Ovary (tissue), 9 donors: ENCODE results near the gene LGSN. TPM values are rescaled to one million over a fixed set of nuclear protein-coding genes. Genes with fewer than 3 reads are reported as not detected.

ENCODE experiments used
- DNase-seq, 5 donors: peaks; one replicate each; pipeline ENCODE4 v3.0.0-alpha.2; 2019 to 2020
- H3K27ac ChIP-seq, 2 donors: fragments of 200-600 bp; one replicate each; pipeline versions ENCODE4 v1.5.1 to v1.8.0; 2019 to 2022
- H3K27me3 ChIP-seq: fragments of 200-600 bp; one replicate; pipeline ENCODE4 v1.8.0; 2022
- H3K36me3 ChIP-seq: fragments of 200-600 bp; sonication (generic); one replicate; pipeline ENCODE4 v1.5.1; 2019
- H3K4me1 ChIP-seq: one replicate; pipeline ENCODE4 v1.8.1; 2013; ENCODE audit warnings: mild to moderate bottlenecking, moderate library complexity; ENCODE audit not compliant: insufficient read depth
- H3K4me3 ChIP-seq: fragments of 200-600 bp; sonication (generic); one replicate; pipeline ENCODE4 v1.5.1; 2017
- H3K9me3 ChIP-seq, 2 donors: fragments of 200-600 bp in 1 of 2; sonication (generic) in 1 of 2; one replicate each; pipeline versions ENCODE4 v1.5.1 to v1.8.1; 2013 to 2019; ENCODE audit warnings: mild to moderate bottlenecking in 1 of 2, moderate library complexity in 1 of 2
- EP300 ChIP-seq: sonication (generic); formaldehyde crosslinking; IDR thresholded peaks from one replicate; pipeline ENCODE4 v1.6.1; 2017; ENCODE audit warnings: antibody characterized with exemption
- POLR2A ChIP-seq: fragments of 450-650 bp; IDR thresholded peaks from one replicate; pipeline ENCODE4 v1.6.1; 2017; ENCODE audit warnings: antibody characterized with exemption, mild to moderate bottlenecking, moderate library complexity
- WGBS, 3 donors: extraction: QIAGEN DNeasy Blood & Tissue Kit in 1 of 3; methylation state at CpG; one replicate each; pipeline versions ENCODE4 v1.1.5 to v1.1.7; 2013 to 2017; 5-methylcytosine and 5-hydroxymethylcytosine counted together
- intact Hi-C, 4 donors: fragments of 100-400 bp; cut with DNase I; formaldehyde crosslinking; loops; one replicate each; pipeline versions ENCODE4 v1.11.0 to v1.15.1; 2022 to 2023
- polyA plus RNA-seq, 2 donors: library from polyadenylated mRNA; stranded (reverse); fragments of 200-250 nt in 1 of 2; fragments of 350-450 nt in 1 of 2; fragmentation: Illumina TruSeq in 1 of 2; extraction: RNeasy Lipid Tissue Mini Kit (QIAGEN cat#74804) in 1 of 2; gene quantifications; one replicate each; pipeline ENCODE4 v1.2.3, GENCODE V29; 2013 to 2014
- total RNA-seq, 7 donors: library from RNA; depleted of rRNA in 2 of 7; stranded (reverse); fragments of >200 nt in 2 of 7; fragmentation: NEBNext Ultra II Directional in 3 of 7; extraction: Animal tissue kit (Norgen Biotek cat#: 25700) in 3 of 7; gene quantifications; one replicate each; pipeline versions ENCODE4 v1.1.0 to v1.2.4, GENCODE V29; 2016 to 2023
- TF ChIP-seq, protein P1 (sequence below), 3 donors: fragments of 450-650 bp in 2 of 3; fragments of 200-600 bp in 1 of 3; IDR thresholded peaks; one replicate each; pipeline versions ENCODE4 v1.5.1 to v1.8.0; 2016 to 2022; ENCODE audit warnings: antibody characterized with exemption in 3 of 3, mild to moderate bottlenecking in 1 of 3
- donor health status: DM: no; HTN: no; CAD: no; lungs with moderate emphysema.
- donor health status: DM: no; HTN: no; CAD: no.
- donor health status: Bipolar disorder and iron deficiency.
- donor health status: DM: yes; HTN: yes; CAD: no.
- donor health status: DM: no; HTN: no; CAD: no.
- donor health status: DM: yes; HTN: yes; CAD: no.

Gene LGSN
- total and polyA plus RNA-seq, 9 donors: 0.08 TPM; not detected in 8

DNA sequence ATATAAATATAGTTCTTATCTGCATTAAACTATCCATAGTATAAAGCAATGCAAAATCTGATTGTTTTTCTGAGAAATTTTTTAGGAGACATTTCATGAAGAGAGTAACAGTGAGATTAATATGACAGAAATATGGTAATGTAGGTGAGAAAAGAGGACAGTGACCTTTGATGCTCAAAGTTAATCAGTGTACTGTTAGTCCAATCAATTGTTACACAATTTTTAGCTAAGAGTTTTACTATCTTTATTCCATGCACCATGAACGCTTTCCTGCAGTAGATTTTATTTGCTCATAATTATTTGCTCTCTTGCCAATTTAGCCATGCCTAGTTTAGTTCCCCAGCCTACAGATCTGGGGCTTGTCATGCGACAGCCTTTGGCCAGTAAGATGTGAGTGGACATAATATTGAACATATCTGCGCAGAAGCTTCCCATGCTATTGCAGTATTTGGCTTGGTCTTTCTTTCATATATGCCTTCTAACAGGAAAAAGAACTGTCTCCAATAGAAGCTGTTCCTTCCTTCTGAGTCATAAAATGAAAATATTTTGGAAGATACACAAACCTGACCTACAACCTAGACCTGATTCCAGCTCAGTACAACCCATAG lies 69.8 kb downstream of the LGSN start:
- no peaks in the 10 kb centered on the region for H3K9me3 ChIP-seq
- H3K4me3 ChIP-seq: no peak overlapping the region
- intact Hi-C loops: no loop called here
- no peak for TF ChIP-seq EP300
- TF ChIP-seq, protein P1, sequence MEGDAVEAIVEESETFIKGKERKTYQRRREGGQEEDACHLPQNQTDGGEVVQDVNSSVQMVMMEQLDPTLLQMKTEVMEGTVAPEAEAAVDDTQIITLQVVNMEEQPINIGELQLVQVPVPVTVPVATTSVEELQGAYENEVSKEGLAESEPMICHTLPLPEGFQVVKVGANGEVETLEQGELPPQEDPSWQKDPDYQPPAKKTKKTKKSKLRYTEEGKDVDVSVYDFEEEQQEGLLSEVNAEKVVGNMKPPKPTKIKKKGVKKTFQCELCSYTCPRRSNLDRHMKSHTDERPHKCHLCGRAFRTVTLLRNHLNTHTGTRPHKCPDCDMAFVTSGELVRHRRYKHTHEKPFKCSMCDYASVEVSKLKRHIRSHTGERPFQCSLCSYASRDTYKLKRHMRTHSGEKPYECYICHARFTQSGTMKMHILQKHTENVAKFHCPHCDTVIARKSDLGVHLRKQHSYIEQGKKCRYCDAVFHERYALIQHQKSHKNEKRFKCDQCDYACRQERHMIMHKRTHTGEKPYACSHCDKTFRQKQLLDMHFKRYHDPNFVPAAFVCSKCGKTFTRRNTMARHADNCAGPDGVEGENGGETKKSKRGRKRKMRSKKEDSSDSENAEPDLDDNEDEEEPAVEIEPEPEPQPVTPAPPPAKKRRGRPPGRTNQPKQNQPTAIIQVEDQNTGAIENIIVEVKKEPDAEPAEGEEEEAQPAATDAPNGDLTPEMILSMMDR (IDR thresholded peaks at IDR 0.05): no peak
- no peak for TF ChIP-seq POLR2A
- H3K36me3 ChIP-seq: no peaks in the 10 kb centered on the region
- H3K27me3 ChIP-seq: no peaks in the 10 kb centered on the region
- WGBS, 3 donors: 50 to 74% (median 54%) methylated on average over 3 of the region's 3 CpGs
- no peaks in the 10 kb centered on the region for H3K4me1 ChIP-seq
- H3K27ac ChIP-seq: no peak overlapping the region
- no peak for DNase-seq

DNA sequence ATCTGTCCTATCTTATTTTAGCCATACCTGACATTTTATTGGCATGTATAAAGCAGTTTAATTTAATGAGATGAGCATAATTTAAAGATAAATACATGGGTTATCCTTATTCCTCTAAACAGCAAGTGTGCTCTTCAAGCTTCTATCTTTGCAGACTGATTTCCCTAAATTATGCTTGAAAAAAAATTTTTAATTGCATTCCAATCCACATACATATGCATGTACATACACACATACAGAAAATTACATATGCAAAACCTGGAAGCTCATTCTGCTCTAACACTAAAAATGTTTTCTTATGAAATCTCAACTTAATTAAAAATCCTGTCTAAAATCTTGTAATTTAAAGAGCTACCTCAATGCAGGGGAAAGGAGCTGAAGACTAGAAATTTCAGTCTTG lies 73.2 kb downstream of the LGSN start:
- TF ChIP-seq EP300: no peak
- TF ChIP-seq POLR2A: no peak
- TF ChIP-seq, protein P1 (IDR thresholded peaks at IDR 0.05): no peak

DNA sequence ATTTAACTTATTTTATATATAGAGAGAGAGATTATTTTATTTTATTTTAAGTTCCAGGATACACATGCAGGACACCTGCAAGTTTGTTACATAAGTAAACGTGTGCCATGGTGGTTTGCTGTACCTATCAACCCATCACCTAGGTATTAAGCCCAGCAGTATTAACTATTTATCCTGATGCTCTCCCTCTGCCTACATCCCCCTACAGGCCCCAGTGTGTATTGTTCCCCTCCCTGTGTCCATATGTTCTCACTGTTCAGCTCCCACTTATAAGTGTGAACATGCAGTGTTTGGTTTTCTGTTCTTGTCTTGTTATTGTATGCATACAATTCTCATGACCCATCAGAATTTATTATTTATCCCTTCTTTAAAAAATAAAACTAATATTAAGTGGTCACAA lies 73.9 kb downstream of the LGSN start:
- intact Hi-C loops: no loop called here
- Histone ChIP-seq H3K36me3 (no peaks in the 10 kb centered on the region), H3K27ac (no peak overlapping the region), H3K4me1 (no peaks in the 10 kb centered on the region), H3K4me3 (no peak overlapping the region), H3K9me3 (no peaks in the 10 kb centered on the region), H3K27me3 (no peaks in the 10 kb centered on the region)
- DNase-seq: no peak
- 74 to 76% (median 75%) methylated on average over 1 of the region's 1 CpG for WGBS, 3 donors
- no peak for TF ChIP-seq EP300
- no peak for TF ChIP-seq POLR2A
- TF ChIP-seq, protein P1 (IDR thresholded peaks at IDR 0.05): no peak

More for the DNA sequence above, 73.2 kb downstream of the LGSN start:
- Histone ChIP-seq H3K4me1 (no peaks in the 10 kb centered on the region), H3K27me3 (no peaks in the 10 kb centered on the region), H3K4me3 (no peak overlapping the region), H3K9me3 (no peaks in the 10 kb centered on the region), H3K27ac (no peak overlapping the region), H3K36me3 (no peaks in the 10 kb centered on the region)
- intact Hi-C loops: no loop called here
- no peak for DNase-seq

DNA sequence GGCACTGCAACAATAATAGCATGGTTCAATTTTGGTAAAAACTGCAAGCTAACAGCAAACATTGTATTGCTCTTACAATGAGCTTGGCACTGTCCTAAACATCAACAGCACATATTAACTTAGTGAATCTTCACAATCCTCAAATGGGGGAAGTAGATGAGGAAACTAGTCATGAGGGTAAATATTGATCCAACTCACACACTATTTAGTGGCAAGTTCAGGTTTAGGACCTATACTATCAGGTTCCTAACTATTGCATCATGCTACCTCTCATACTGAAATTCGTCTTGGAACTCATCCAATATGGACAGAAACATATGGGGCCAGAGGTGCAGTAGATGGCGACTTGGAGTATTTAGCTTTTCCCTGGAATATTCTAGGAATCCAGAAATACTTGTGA lies 74.4 kb downstream of the LGSN start:
- H3K27me3 ChIP-seq: no peaks in the 10 kb centered on the region
- H3K4me3 ChIP-seq: no peak overlapping the region
- H3K4me1 ChIP-seq: no peaks in the 10 kb centered on the region
- WGBS, 3 donors: 43 to 57% (median 45%) methylated on average over 2 of the region's 2 CpGs
- TF ChIP-seq, protein P1 (IDR thresholded peaks at IDR 0.05): no peak
- TF ChIP-seq EP300 (no peak), POLR2A (no peak)
- intact Hi-C loops: no loop called here
- no peak overlapping the region for H3K27ac ChIP-seq
- no peak for DNase-seq
- no peaks in the 10 kb centered on the region for H3K9me3 ChIP-seq
- no peaks in the 10 kb centered on the region for H3K36me3 ChIP-seq
